OCI-LY3 (cell line): ENCODE data around the gene FOXM1.
"Not testable (repeated sequence)": the region's sequence is repeated elsewhere in the genome, so short reads cannot be mapped to it uniquely, and the experiment has no call there.

Experiments used
- CTCF ChIP-seq: fragments of 200-600, 300-600 bp; sonication (generic); IDR thresholded peaks from 2 replicates; pipeline ENCODE4 v1.5.1; 2014; ENCODE audit warnings: antibody characterized with exemption, low read length, low read depth
- EZH2phosphoT487 ChIP-seq: fragments of 200-600 bp; shearing (Covaris generic); IDR thresholded peaks from 2 replicates; pipeline ENCODE4 v1.6.1; 2018; ENCODE audit warnings: antibody characterized with exemption, mixed run types, low read depth

DNA sequence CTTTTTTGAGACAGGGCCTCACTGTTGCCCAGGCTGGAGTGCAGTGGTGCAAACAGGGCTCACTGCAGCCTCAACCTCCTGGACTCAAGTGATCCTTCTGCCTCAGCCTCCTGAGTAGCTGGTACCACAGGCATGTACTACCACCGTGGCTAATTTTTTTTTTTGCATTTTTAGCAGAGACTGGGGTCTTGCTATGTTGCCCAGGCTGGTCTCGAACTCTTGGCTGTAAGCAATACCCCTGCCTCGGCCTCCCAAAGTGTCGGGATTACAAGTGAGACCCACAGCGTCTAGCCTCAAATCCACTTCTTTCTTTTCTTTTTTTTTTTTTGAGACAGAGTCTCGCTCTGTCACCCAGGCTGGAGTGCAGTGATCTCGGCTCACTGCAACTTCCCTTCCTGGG, 13.6 kb downstream of the FOXM1 start:
- not testable (repeated sequence) for TF ChIP-seq CTCF, EZH2phosphoT487
